Measurements from ENCODE around the gene FGF3.

- TF ChIP-seq EP300 (IDR thresholded peaks at IDR 0.05) (no peak), CTCF (IDR thresholded peaks at IDR 0.05) (no peak)
Observed at GRCh38 chr11:69825941-69826340, 6.7 kb upstream of the FGF3 start.

Measured in esophagus muscularis mucosa (tissue), 3 donors.